Measurements from ENCODE around the gene SLC12A7.

- no peak for TF ChIP-seq CTCF (IDR thresholded peaks at IDR 0.05 in 8 of 11, conservative IDR thresholded peaks at IDR 0.05 in 3 of 11)
- TF ChIP-seq POLR2A (IDR thresholded peaks at IDR 0.05) = no peak
- no peak for TF ChIP-seq POLR2AphosphoS5 (IDR thresholded peaks at IDR 0.05)
These were observed 37.6 kb downstream of the SLC12A7 start for GRCh38 chr5:1074226-1074625.

Measured in spleen (tissue), 7 donors.